Osteoblast (primary cell): ENCODE data around the gene SHROOM1. TPM values are rescaled to one million over a fixed set of nuclear protein-coding genes. Genes with fewer than 3 reads are reported as not detected.
A peak's percentile ranks its signal among the peaks of the same experiment; 100 is the strongest.

Source experiments
- DNase-seq: peaks from one replicate; pipeline ENCODE4 v3.0.0; 2011; ENCODE audit warnings: low spot score, mixed read lengths; ENCODE audit not compliant: insufficient read length; ENCODE audit errors: missing footprints
- H2AFZ ChIP-seq: 2 replicates; pipeline ENCODE4 v1.6.0; 2011; ENCODE audit warnings: mild to moderate bottlenecking, low read length
- H3K27ac ChIP-seq: 2 replicates; pipeline ENCODE4 v1.5.1; 2011; ENCODE audit warnings: mild to moderate bottlenecking, low read depth, low read length, moderate library complexity
- H3K27me3 ChIP-seq: 2 replicates; pipeline ENCODE4 v1.6.0; 2012; ENCODE audit warnings: mild to moderate bottlenecking, control low read depth, inconsistent platforms, low read length, moderate library complexity; ENCODE audit not compliant: insufficient read depth
- H3K36me3 ChIP-seq: 2 replicates; pipeline ENCODE4 v1.5.1; 2011; ENCODE audit warnings: mild to moderate bottlenecking, low read length, control low read depth, moderate library complexity; ENCODE audit not compliant: insufficient read depth
- H3K4me1 ChIP-seq: 2 replicates; pipeline ENCODE4 v1.5.1; 2011; ENCODE audit warnings: mild to moderate bottlenecking, low read length, control low read depth, moderate library complexity; ENCODE audit not compliant: insufficient read depth
- H3K4me2 ChIP-seq: 2 replicates; pipeline ENCODE4 v1.6.0; 2011; ENCODE audit warnings: mild to moderate bottlenecking, low read length; ENCODE audit not compliant: insufficient read depth
- H3K4me3 ChIP-seq: fragments of 200-600 bp; sonication (generic); 3 replicates; pipeline ENCODE4 v1.5.1; 2012; ENCODE audit warnings: mild to moderate bottlenecking, low read length, inconsistent platforms; ENCODE audit not compliant: insufficient read depth
- H3K79me2 ChIP-seq: 2 replicates; pipeline ENCODE4 v1.6.0; 2012; ENCODE audit warnings: mild to moderate bottlenecking, low read length, control low read depth, inconsistent platforms; ENCODE audit not compliant: insufficient read depth
- H3K9me3 ChIP-seq: 2 replicates; pipeline ENCODE4 v1.5.1; 2011; ENCODE audit warnings: low read depth, low read length, control low read depth
- H4K20me1 ChIP-seq: 2 replicates; pipeline ENCODE4 v1.6.0; 2012; ENCODE audit warnings: mild to moderate bottlenecking, low read length, control low read depth; ENCODE audit not compliant: insufficient read depth
- CTCF ChIP-seq: IDR thresholded peaks from 2 replicates; pipeline ENCODE4 v1.5.1; 2011; ENCODE audit warnings: mild to moderate bottlenecking, low read depth, low read length, moderate library complexity; ENCODE audit errors: extremely low read depth
- total RNA-seq: library from RNA; depleted of rRNA; stranded (reverse); fragments of >200 nt; gene quantifications from 2 replicates; pipeline ENCODE4 v1.2.3, GENCODE V29; 2012

The SHROOM1 gene
- total RNA-seq, 1 donor, result 4.7 TPM

DNA sequence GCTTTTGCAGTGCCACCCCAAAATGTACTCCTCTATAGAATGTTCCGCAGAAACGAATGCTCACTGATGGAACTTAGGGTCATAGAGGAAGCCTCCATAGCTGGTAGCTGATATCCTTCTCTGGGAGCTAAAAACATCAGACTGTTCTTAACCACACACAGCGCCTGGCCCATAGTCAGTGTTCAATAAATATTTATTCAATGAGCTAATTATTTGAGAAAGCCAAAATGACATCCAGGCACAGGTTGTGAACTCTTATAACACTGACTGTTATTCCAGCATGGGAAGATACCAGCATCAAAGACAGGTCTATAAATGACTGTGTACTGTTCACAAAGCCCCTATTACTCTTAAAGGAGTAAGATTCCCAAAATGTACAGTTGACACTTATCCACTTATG, 22.9 kb upstream of the SHROOM1 start:
- Histone ChIP-seq H4K20me1 (no peaks in the 10 kb centered on the region), H3K79me2 (no peaks in the 10 kb centered on the region), H2AFZ (no peak overlapping the region), H3K9me3 (no peaks in the 10 kb centered on the region), H3K4me1 (no peaks in the 10 kb centered on the region), H3K4me3 (no peak overlapping the region), H3K27me3 (no peaks in the 10 kb centered on the region), H3K4me2 (no peak overlapping the region), H3K27ac (no peak overlapping the region), H3K36me3 (no peaks in the 10 kb centered on the region)
- no peak for TF ChIP-seq CTCF
- DNase-seq, result no peak

- H3K4me3 ChIP-seq, result no peak overlapping the region
- peak overlapping the region; percentile 57 for H2AFZ ChIP-seq
- no peaks in the 10 kb centered on the region for H3K79me2 ChIP-seq
- H4K20me1 ChIP-seq, result no peaks in the 10 kb centered on the region
- no peaks in the 10 kb centered on the region for H3K36me3 ChIP-seq
- TF ChIP-seq CTCF, result no peak
- peak; percentile 84 for DNase-seq
- H3K4me2 ChIP-seq, result no peak overlapping the region
- no peaks in the 10 kb centered on the region for H3K27me3 ChIP-seq
- no peaks in the 10 kb centered on the region for H3K9me3 ChIP-seq
- H3K4me1 ChIP-seq, result no peaks in the 10 kb centered on the region
- no peak overlapping the region for H3K27ac ChIP-seq
Measured at GRCh38 chr5:132850066-132850465, 19.6 kb upstream of the SHROOM1 start.

DNA sequence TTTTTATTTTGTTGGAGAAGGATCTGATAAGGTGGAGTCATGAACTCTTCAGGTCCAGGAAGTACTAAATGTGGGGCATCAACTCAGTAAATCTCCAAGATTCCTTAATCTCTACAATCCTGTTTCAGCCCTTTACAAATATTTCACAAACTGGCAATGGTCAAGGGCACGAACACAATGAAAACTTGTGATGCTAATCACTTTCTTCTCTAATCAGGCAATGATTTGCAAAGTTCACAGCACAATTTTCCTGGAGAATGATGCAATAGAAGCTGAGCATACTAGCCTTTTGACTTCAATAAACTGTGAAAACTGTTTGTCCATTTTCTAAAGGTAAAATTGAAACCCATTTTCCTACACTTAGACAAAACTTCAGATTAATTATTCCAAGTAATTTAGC, 18.9 kb upstream of the SHROOM1 start:
- DNase-seq, result no peak
- TF ChIP-seq CTCF, result no peak
- Histone ChIP-seq H3K9me3 (no peaks in the 10 kb centered on the region), H3K36me3 (no peaks in the 10 kb centered on the region), H3K4me2 (no peak overlapping the region), H3K4me3 (no peak overlapping the region), H2AFZ (no peak overlapping the region), H3K27ac (no peak overlapping the region), H4K20me1 (no peaks in the 10 kb centered on the region), H3K27me3 (no peaks in the 10 kb centered on the region), H3K79me2 (no peaks in the 10 kb centered on the region), H3K4me1 (no peaks in the 10 kb centered on the region)

DNA sequence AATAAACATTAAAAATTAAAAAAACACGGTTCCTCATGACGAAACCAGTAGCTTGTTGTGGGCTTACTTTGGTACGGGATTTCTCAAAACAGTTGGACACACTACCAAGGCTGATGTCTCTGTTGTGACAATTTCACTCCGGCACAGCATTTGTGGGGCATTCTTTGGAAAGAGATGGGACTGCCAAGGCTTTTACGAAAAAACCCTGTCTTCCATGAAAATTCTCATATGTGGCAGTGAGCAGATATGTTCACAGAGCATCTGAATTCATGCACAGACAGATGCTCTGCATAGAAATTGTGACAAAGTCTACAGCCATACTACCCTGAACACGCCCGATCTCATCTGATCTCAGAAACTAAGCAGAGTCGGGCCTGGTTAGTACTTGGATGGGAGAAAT, 17.8 kb upstream of the SHROOM1 start:
- no peak for TF ChIP-seq CTCF
- no peak for DNase-seq
- H3K36me3 ChIP-seq, result no peaks in the 10 kb centered on the region
- H3K79me2 ChIP-seq, result no peaks in the 10 kb centered on the region
- H3K4me3 ChIP-seq, result no peak overlapping the region
- no peaks in the 10 kb centered on the region for H4K20me1 ChIP-seq
- H2AFZ ChIP-seq, result no peak overlapping the region
- H3K4me2 ChIP-seq, result no peak overlapping the region
- H3K4me1 ChIP-seq, result no peaks in the 10 kb centered on the region
- no peaks in the 10 kb centered on the region for H3K27me3 ChIP-seq
- H3K9me3 ChIP-seq, result no peaks in the 10 kb centered on the region
- H3K27ac ChIP-seq, result no peak overlapping the region
